ENCODE data around the gene IPO8. TPM values are rescaled to one million over a fixed set of nuclear protein-coding genes. Genes with fewer than 3 reads are reported as not detected.

Gene IPO8
- polyA plus RNA-seq (2012; ENCODE audit: missing spikeins), result 21.3 TPM

GRCh38 chr12:30695199-30696102, at the start of gene IPO8:
TSS of gene IPO8 (minus strand) at chr12:30695869. CDS start at chr12:30695647, 222 bp downstream.
- TF ChIP-seq POLR2AphosphoS5 (IDR thresholded peaks at IDR 0.05; ENCODE audit: low read depth, low read length) (peak; percentile 35; the same call in 1 of the 2 replicates), POLR2A (IDR thresholded peaks at IDR 0.05; ENCODE audit: low read depth, low read length) (peak; percentile 34; the same call in 1 of the 2 replicates), TAF1 (IDR thresholded peaks at IDR 0.05; ENCODE audit: borderline replicate concordance, low read depth, low read length) (peak; percentile 58)
- DNase-seq (ENCODE audit: insufficient read length), result peak; percentile 76
- peak; percentile 91 for FAIRE-seq

- DNase-seq (ENCODE audit: insufficient read length) (no peak), FAIRE-seq (no peak)
- TF ChIP-seq POLR2AphosphoS5 (IDR thresholded peaks at IDR 0.05; ENCODE audit: low read depth, low read length), result no peak
- no peak for TF ChIP-seq POLR2A (IDR thresholded peaks at IDR 0.05; ENCODE audit: low read depth, low read length)
- no peak for TF ChIP-seq TAF1 (IDR thresholded peaks at IDR 0.05; ENCODE audit: borderline replicate concordance, low read depth, low read length)
Measured at GRCh38 chr12:30744321-30744720, 48.7 kb upstream of the IPO8 start.

- no peak for FAIRE-seq
- DNase-seq (ENCODE audit: insufficient read length), result no peak
- TF ChIP-seq POLR2AphosphoS5 (IDR thresholded peaks at IDR 0.05; ENCODE audit: low read depth, low read length), result no peak
Measured at GRCh38 chr12:30740274-30740673, 44.6 kb upstream of the IPO8 start.

GRCh38 chr12:30739020-30739419, 43.4 kb upstream of the IPO8 start:
- FAIRE-seq (no peak), DNase-seq (ENCODE audit: insufficient read length) (no peak)
- TF ChIP-seq POLR2A (IDR thresholded peaks at IDR 0.05; ENCODE audit: low read depth, low read length) (no peak), POLR2AphosphoS5 (IDR thresholded peaks at IDR 0.05; ENCODE audit: low read depth, low read length) (no peak), TAF1 (IDR thresholded peaks at IDR 0.05; ENCODE audit: borderline replicate concordance, low read depth, low read length) (no peak)

GRCh38 chr12:30732954-30733637, 37.4 kb upstream of the IPO8 start:
- no peak for TF ChIP-seq POLR2A (IDR thresholded peaks at IDR 0.05; ENCODE audit: low read depth, low read length)
- no peak for TF ChIP-seq TAF1 (IDR thresholded peaks at IDR 0.05; ENCODE audit: borderline replicate concordance, low read depth, low read length)
- no peak for TF ChIP-seq POLR2AphosphoS5 (IDR thresholded peaks at IDR 0.05; ENCODE audit: low read depth, low read length)
- no peak for FAIRE-seq
- DNase-seq (ENCODE audit: insufficient read length), result no peak

- TF ChIP-seq POLR2A (IDR thresholded peaks at IDR 0.05; ENCODE audit: low read depth, low read length) (no peak), TAF1 (IDR thresholded peaks at IDR 0.05; ENCODE audit: borderline replicate concordance, low read depth, low read length) (no peak), POLR2AphosphoS5 (IDR thresholded peaks at IDR 0.05; ENCODE audit: low read depth, low read length) (no peak)
- FAIRE-seq (no peak), DNase-seq (ENCODE audit: insufficient read length) (no peak)
Measured at GRCh38 chr12:30730011-30730410, 34.3 kb upstream of the IPO8 start.

- DNase-seq (ENCODE audit: insufficient read length) (no peak), FAIRE-seq (no peak)
- TF ChIP-seq TAF1 (IDR thresholded peaks at IDR 0.05; ENCODE audit: borderline replicate concordance, low read depth, low read length) (no peak), POLR2A (IDR thresholded peaks at IDR 0.05; ENCODE audit: low read depth, low read length) (no peak), POLR2AphosphoS5 (IDR thresholded peaks at IDR 0.05; ENCODE audit: low read depth, low read length) (no peak)
Measured at GRCh38 chr12:30729547-30729946, 33.9 kb upstream of the IPO8 start.

- DNase-seq (ENCODE audit: insufficient read length) (no peak), FAIRE-seq (no peak)
- TF ChIP-seq POLR2AphosphoS5 (IDR thresholded peaks at IDR 0.05; ENCODE audit: low read depth, low read length), result no peak
- no peak for TF ChIP-seq POLR2A (IDR thresholded peaks at IDR 0.05; ENCODE audit: low read depth, low read length)
- no peak for TF ChIP-seq TAF1 (IDR thresholded peaks at IDR 0.05; ENCODE audit: borderline replicate concordance, low read depth, low read length)
Measured at GRCh38 chr12:30726647-30727046, 31.0 kb upstream of the IPO8 start.

- no peak for DNase-seq (ENCODE audit: insufficient read length)
- no peak for FAIRE-seq
- TF ChIP-seq POLR2AphosphoS5 (IDR thresholded peaks at IDR 0.05; ENCODE audit: low read depth, low read length) (no peak), TAF1 (IDR thresholded peaks at IDR 0.05; ENCODE audit: borderline replicate concordance, low read depth, low read length) (no peak), POLR2A (IDR thresholded peaks at IDR 0.05; ENCODE audit: low read depth, low read length) (no peak)
Measured at GRCh38 chr12:30725739-30726138, 30.1 kb upstream of the IPO8 start.

- TF ChIP-seq POLR2A (IDR thresholded peaks at IDR 0.05; ENCODE audit: low read depth, low read length) (no peak), TAF1 (IDR thresholded peaks at IDR 0.05; ENCODE audit: borderline replicate concordance, low read depth, low read length) (no peak), POLR2AphosphoS5 (IDR thresholded peaks at IDR 0.05; ENCODE audit: low read depth, low read length) (no peak)
- DNase-seq (ENCODE audit: insufficient read length), result no peak
- no peak for FAIRE-seq
Measured at GRCh38 chr12:30719060-30719459, 23.4 kb upstream of the IPO8 start.

- DNase-seq (ENCODE audit: insufficient read length), result no peak
- no peak for FAIRE-seq
- TF ChIP-seq POLR2AphosphoS5 (IDR thresholded peaks at IDR 0.05; ENCODE audit: low read depth, low read length), result no peak
- TF ChIP-seq POLR2A (IDR thresholded peaks at IDR 0.05; ENCODE audit: low read depth, low read length), result no peak
- TF ChIP-seq TAF1 (IDR thresholded peaks at IDR 0.05; ENCODE audit: borderline replicate concordance, low read depth, low read length), result no peak
Measured at GRCh38 chr12:30707613-30708342, 12.1 kb upstream of the IPO8 start.
